Body of pancreas (tissue), 4 donors: ENCODE measurements around the gene ALCAM. TPM values are rescaled to one million over a fixed set of nuclear protein-coding genes. Genes with fewer than 3 reads are reported as not detected.

Experiments used
- ATAC-seq: fragments of 150-250 bp; one replicate; pipeline ENCODE4 v1.9.1; 2016
- DNase-seq, 4 donors: peaks; one replicate each; pipeline ENCODE4 v3.0.0-alpha.2; 2019
- H3K27ac ChIP-seq, 4 donors: fragments of 200-600 bp; sonication (generic); 1 replicate in 3 of 4; 2 replicates in 1 of 4; pipeline versions ENCODE4 v1.5.1 to v1.6.1; 2016 to 2019; ENCODE audit warnings: mild to moderate bottlenecking in 1 of 4, mixed read lengths in 1 of 4, moderate library complexity in 1 of 4
- H3K27me3 ChIP-seq, 2 donors: fragments of 200-600 bp; sonication (generic); one replicate each; pipeline ENCODE4 v1.6.0; 2016; ENCODE audit warnings: mild to moderate bottlenecking in 1 of 2
- H3K36me3 ChIP-seq, 2 donors: fragments of 200-600 bp; sonication (generic); replicated peaks in 1 of 2; 2 replicates each; pipeline ENCODE4 v1.5.1; 2016; ENCODE audit warnings: low read depth in 2 of 2; ENCODE audit not compliant: insufficient read depth in 1 of 2
- H3K4me1 ChIP-seq: fragments of 200-600 bp; sonication (generic); one replicate; pipeline ENCODE4 v1.6.0; 2016
- H3K4me3 ChIP-seq, 2 donors: fragments of 200-600 bp; sonication (generic); 1 replicate in 1 of 2; 2 replicates in 1 of 2; pipeline ENCODE4 v1.5.1; 2016 to 2019
- H3K9me3 ChIP-seq, 3 donors: fragments of 200-600 bp; sonication (generic); 1 replicate in 2 of 3; 2 replicates in 1 of 3; pipeline ENCODE4 v1.5.1; 2016
- CTCF ChIP-seq, 7 experiments: fragments of 450-650 bp in 4 of 7; fragments of 200-600 bp in 3 of 7; sonication (generic) in 3 of 7; IDR thresholded peaks; one replicate each; pipeline ENCODE4 v1.5.1; 2016 to 2019; ENCODE audit warnings: antibody characterized with exemption in 7 of 7
- POLR2A ChIP-seq, 3 donors: fragments of 450-650 bp; IDR thresholded peaks; one replicate each; pipeline ENCODE4 v1.6.1; 2016; ENCODE audit warnings: antibody characterized with exemption in 3 of 3, mild to moderate bottlenecking in 2 of 3
- WGBS, 2 donors: methylation state at CpG; one replicate each; pipeline ENCODE4 v1.1.5; 2017; 5-methylcytosine and 5-hydroxymethylcytosine counted together
- intact Hi-C: fragments of 100-400 bp; cut with DNase I; formaldehyde crosslinking; loops from one replicate; pipeline ENCODE4 v1.15.1; 2023
- total RNA-seq, 2 donors: library from RNA; depleted of rRNA; stranded (reverse); fragments of >200 nt; gene quantifications; one replicate each; pipeline ENCODE4 v1.1.0, GENCODE V29; 2016

The ALCAM gene
- total RNA-seq, 2 donors from 2014 or later, result 34.8 to 35.3 TPM

GRCh38 chr3:105456017-105456416, 89.3 kb downstream of the ALCAM start:
- Histone ChIP-seq H3K4me3 (no peak overlapping the region), H3K27me3 (no peaks in the 10 kb centered on the region), H3K4me1 (peaks cover 5% of the 10 kb centered on the region), H3K9me3 (no peaks in the 10 kb centered on the region), H3K36me3 (no peaks in the 10 kb centered on the region), H3K27ac (no peak overlapping the region)
- no peak for DNase-seq
- 82 to 84% methylated on average over 6 of the region's 6 CpGs for WGBS, 2 donors
- no peak for TF ChIP-seq POLR2A (IDR thresholded peaks at IDR 0.05)
- no peak for TF ChIP-seq CTCF (IDR thresholded peaks at IDR 0.05)
- no peak for ATAC-seq
- intact Hi-C loops, result no loop called here

GRCh38 chr3:105458518-105459215, 92.0 kb downstream of the ALCAM start:
- WGBS, 2 donors, result 93 to 98% methylated on average over 3 of the region's 3 CpGs
- DNase-seq, result no peak
- no peak for TF ChIP-seq POLR2A (IDR thresholded peaks at IDR 0.05)
- TF ChIP-seq CTCF (IDR thresholded peaks at IDR 0.05), result no peak
- H3K27ac ChIP-seq, result no peak overlapping the region
- no peak overlapping the region for H3K4me3 ChIP-seq
- no peaks in the 10 kb centered on the region for H3K36me3 ChIP-seq
- intact Hi-C loops, result no loop called here
- no peaks in the 10 kb centered on the region for H3K27me3 ChIP-seq
- ATAC-seq, result no peak
- peaks cover 5% of the 10 kb centered on the region for H3K4me1 ChIP-seq
- H3K9me3 ChIP-seq, result no peaks in the 10 kb centered on the region

- ATAC-seq, result no peak
- no peaks in the 10 kb centered on the region for H3K36me3 ChIP-seq
- no peak overlapping the region for H3K27ac ChIP-seq
- WGBS, 2 donors, result 69 to 75% methylated on average over 3 of the region's 3 CpGs
- H3K4me1 ChIP-seq, result peaks cover 5% of the 10 kb centered on the region
- no peaks in the 10 kb centered on the region for H3K27me3 ChIP-seq
- no peak for TF ChIP-seq POLR2A (IDR thresholded peaks at IDR 0.05)
- TF ChIP-seq CTCF (IDR thresholded peaks at IDR 0.05), result no peak
- no peak for DNase-seq
- no peaks in the 10 kb centered on the region for H3K9me3 ChIP-seq
- H3K4me3 ChIP-seq, result no peak overlapping the region
- intact Hi-C loops, result no loop called here
Measured at GRCh38 chr3:105459566-105460290, 93.0 kb downstream of the ALCAM start.

- TF ChIP-seq CTCF (IDR thresholded peaks at IDR 0.05) (no peak), POLR2A (IDR thresholded peaks at IDR 0.05) (no peak)
- no peak overlapping the region for H3K27ac ChIP-seq
- intact Hi-C loops, result no loop called here
- DNase-seq (no peak), ATAC-seq (no peak)
- no peaks in the 10 kb centered on the region for H3K27me3 ChIP-seq
- no peaks in the 10 kb centered on the region for H3K36me3 ChIP-seq
- no peaks in the 10 kb centered on the region for H3K9me3 ChIP-seq
- 85 to 92% methylated on average over 1 of the region's 1 CpG for WGBS, 2 donors
- peaks cover 15% of the 10 kb centered on the region for H3K4me1 ChIP-seq
- no peak overlapping the region for H3K4me3 ChIP-seq
Measured at GRCh38 chr3:105463620-105464019, 96.9 kb downstream of the ALCAM start.
